ENCODE data around the gene C9orf78. TPM values are rescaled to one million over a fixed set of nuclear protein-coding genes. Genes with fewer than 3 reads are reported as not detected.

The C9orf78 gene
- polyA plus RNA-seq, 3 donors = 54.8 to 78.6 (median 66.2) TPM

DNA sequence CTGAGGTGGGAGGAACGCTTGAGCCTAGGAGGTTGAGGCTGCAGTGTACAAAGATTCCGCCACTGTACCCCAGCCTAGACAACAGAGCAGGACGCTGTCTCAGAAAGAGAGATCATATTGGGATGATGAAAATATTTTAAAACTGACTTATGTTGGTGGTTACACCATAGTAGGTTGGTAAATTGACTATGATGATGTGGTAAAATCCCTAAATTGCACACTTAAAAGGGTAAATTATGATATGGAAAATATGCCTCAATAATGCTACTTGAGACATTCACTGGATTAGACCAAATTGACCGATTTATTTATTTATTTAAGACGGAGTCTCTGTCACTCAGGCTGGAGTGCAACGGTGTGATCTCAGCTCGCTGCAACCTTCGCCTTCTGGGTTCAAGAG lies 53.9 kb downstream of the C9orf78 start:
- DNase-seq = no peak

DNA sequence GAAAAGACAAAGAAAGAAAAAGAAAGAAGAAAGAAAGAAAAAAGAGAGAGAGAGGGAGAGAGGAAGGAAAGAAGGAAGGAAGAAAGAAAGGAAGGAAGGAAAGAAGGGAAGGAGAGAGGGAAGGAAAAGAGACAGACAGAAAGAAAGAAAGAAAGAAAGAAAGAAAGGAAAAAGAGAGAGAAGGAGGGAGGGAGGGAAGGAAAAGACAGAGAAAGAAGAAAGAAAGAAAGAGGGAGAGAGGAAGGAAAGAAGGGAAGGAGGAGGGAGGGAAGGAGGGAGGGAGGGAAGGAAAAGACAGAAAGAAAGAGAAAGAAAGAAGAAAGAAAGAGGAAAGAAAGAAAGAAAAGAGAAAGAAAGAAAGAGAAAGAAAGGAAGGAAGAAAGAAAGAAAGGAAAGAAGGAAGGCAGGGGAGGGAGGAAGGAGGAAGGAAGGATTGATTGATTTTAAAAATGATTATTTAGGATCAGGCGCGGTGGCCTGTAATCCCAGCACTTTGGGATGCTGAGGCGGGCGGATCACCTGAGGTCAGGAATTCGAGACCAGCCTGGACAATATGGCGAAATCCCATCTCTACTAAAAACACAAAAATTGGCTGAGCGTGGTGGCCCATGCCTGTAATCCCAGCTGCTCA lies 55.4 kb downstream of the C9orf78 start:
- DNase-seq = no peak

DNA sequence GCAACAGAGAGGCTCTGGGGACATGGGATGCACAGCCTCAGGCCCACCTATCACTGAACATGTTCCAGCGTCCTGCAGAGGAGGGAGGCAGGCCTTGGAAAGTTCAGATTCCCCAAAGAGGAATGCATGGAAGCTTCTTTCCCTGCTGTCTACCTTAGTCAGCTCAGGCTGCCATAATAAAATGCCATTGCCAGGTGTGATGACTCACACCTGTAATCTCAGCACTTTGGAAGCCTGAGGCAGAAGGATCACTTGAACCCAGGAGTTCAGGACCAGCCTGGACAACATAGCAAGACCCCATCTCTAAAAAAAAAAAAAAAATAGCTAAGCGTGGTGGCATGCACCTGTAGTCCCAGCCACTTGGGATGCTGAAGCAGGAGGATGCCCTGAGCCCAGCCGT lies 56.6 kb downstream of the C9orf78 start:
- no peak for DNase-seq

DNA sequence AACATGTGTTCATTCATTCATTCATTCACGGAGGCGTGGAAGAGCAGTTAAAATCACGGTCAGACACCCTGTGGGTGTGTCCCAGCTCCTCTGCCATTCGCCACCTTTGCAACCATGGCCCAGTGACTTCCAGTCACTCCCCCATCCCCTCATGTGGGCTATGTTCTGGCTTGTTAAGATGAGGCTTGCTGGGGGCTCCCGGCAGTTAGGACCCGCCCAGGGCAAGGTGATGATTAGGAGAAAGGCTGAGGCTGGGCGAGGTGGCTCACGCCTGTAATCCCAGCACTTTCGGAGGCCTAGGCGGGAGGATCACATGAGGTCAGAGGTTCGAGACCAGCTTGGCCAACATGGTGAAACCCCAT lies 57.3 kb downstream of the C9orf78 start:
- DNase-seq = no peak

Other genes with a start within 250 kb of the C9orf78 start
- 1 to 10 TPM in 1 of 3 donors, under 1 TPM in 2; 0.49 to 1.2 (median 0.78) TPM for gene C9orf50, start 214.2 kb downstream of the C9orf78 start, polyA plus RNA-seq (ENCODE audit: insufficient read length in 3 of 3)
- gene NTMT1, start 209.1 kb downstream of the C9orf78 start, polyA plus RNA-seq (ENCODE audit: insufficient read length in 3 of 3) = 10 to 100 TPM; 33.1 to 39.3 (median 36.0) TPM
- 10 to 100 TPM; 19.2 to 22.5 (median 20.3) TPM for gene ASB6, start 193.1 kb downstream of the C9orf78 start, polyA plus RNA-seq (ENCODE audit: insufficient read length in 3 of 3)
- 1 to 10 TPM in 2 of 3 donors, under 1 TPM in 1; 0.86 to 1.5 (median 1.3) TPM for gene PRRX2, start 169.6 kb downstream of the C9orf78 start, polyA plus RNA-seq (ENCODE audit: insufficient read length in 3 of 3)
- 1 to 10 TPM; 3.3 to 4.3 (median 4.3) TPM for gene PTGES, start 82.2 kb downstream of the C9orf78 start, polyA plus RNA-seq (ENCODE audit: insufficient read length in 3 of 3)
- gene TOR1B, start 32.1 kb downstream of the C9orf78 start, polyA plus RNA-seq (ENCODE audit: insufficient read length in 3 of 3) = 10 to 100 TPM; 21.1 to 23.4 (median 21.6) TPM
- 10 to 100 TPM; 39.2 to 44.0 (median 40.0) TPM for gene TOR1A, start 11.1 kb downstream of the C9orf78 start, polyA plus RNA-seq (ENCODE audit: insufficient read length in 3 of 3)
- 10 to 100 TPM; 22.4 to 27.8 (median 22.6) TPM for gene USP20, start 183 bp upstream of the C9orf78 start, polyA plus RNA-seq (ENCODE audit: insufficient read length in 3 of 3)
- gene FNBP1, start 207.9 kb upstream of the C9orf78 start, polyA plus RNA-seq (ENCODE audit: insufficient read length in 3 of 3) = 10 to 100 TPM; 40.9 to 53.7 (median 47.7) TPM
- gene GPR107, start 218.6 kb upstream of the C9orf78 start, polyA plus RNA-seq (ENCODE audit: insufficient read length in 3 of 3) = 10 to 100 TPM; 53.3 to 58.7 (median 56.5) TPM

All from renal pelvis (tissue), 4 donors.